ENCODE data around the gene PEAR1. TPM values are rescaled to one million over a fixed set of nuclear protein-coding genes. Genes with fewer than 3 reads are reported as not detected.

Gene PEAR1
- total RNA-seq, 2 donors from 2014 or later, result 7.9 to 12.5 TPM

DNA sequence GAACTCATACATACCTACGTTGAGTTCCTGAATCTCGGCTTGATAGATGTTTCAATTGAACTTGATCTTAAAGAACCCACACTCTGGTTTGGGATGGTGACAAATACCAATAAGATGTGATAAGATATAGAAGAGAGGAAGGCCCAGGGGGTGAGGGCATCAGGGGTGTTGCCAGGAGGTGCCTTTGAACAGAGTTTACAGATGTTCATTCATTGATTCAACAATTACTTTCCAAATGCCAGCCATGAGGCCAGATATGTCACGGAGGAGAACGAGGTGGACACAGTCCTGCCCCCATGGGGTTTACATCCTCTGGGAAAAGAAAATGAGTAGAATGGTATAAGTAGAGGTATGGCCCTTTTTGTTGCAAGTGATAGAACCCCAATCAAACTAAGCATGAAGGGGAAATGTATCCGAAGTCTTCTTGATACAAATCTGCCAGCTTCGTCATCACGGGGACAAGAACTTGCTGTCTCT is 27.6 kb downstream of the PEAR1 start:
- H3K36me3 ChIP-seq, result no peaks in the 10 kb centered on the region
- no peak for TF ChIP-seq CTCF (IDR thresholded peaks at IDR 0.05)
- DNase-seq (ENCODE audit: low spot score), result no peak
- H3K27me3 ChIP-seq, result peaks cover 13 to 29% of the 10 kb centered on the region in 2 donors
- H3K4me3 ChIP-seq, result no peak overlapping the region
- H3K4me1 ChIP-seq, result peaks cover 0 to 26% of the 10 kb centered on the region in 2 donors
- H3K9me3 ChIP-seq, result peaks cover 0 to 6% of the 10 kb centered on the region in 2 donors
- no peak overlapping the region for H3K27ac ChIP-seq

GRCh38 chr1:156922986-156923669 is 29.6 kb downstream of the PEAR1 start:
- peaks cover 20 to 29% of the 10 kb centered on the region in 2 donors for H3K27me3 ChIP-seq
- H3K4me3 ChIP-seq, result no peak overlapping the region
- peaks cover 0 to 35% of the 10 kb centered on the region in 2 donors for H3K4me1 ChIP-seq
- DNase-seq (ENCODE audit: low spot score), result no peak
- H3K9me3 ChIP-seq, result peaks cover 0 to 3% of the 10 kb centered on the region in 2 donors
- H3K27ac ChIP-seq, result no peak overlapping the region
- H3K36me3 ChIP-seq, result no peaks in the 10 kb centered on the region
- no peak for TF ChIP-seq CTCF (IDR thresholded peaks at IDR 0.05)

DNA sequence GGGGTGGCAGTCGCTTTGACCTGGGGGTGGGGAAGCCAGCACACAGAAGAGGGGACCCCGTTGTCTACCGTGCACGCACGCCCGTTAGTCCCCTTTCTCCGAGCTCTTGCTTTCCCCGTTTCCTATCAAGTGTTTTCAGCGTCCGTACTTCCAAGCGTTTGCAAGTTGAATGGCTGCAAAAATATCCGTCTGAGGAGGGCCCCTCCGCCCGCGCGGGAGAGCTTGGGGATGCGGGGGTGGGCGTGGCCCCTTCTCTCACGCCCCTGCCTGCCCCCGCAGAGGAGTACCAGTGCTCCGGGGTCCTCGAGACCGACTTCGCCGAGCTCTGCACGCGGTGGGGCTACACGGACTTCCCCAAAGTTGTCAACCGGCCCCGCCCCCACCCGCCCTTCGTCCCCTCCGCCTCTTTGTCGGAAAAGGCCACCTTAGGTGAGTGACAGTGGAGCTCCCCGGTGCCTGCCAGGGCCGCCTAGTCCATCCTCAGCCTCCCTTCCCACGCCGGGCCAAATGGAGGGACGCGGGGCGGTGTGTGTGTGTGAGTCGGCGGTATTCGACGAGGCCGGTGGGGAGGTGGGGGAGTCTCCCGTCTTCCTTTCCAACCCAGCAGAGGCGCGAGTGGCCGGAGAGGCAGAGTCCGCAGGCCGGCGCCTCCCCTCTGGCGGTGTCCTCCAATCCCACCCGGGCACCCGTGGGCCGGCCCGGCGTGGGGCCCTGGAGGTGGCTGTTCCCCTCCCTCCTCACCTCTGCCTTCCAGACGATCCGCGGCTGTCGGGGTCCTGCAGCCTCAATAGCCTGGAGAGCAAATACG is 30.4 kb downstream of the PEAR1 start:
- Histone ChIP-seq H3K4me1 (peaks cover 0 to 35% of the 10 kb centered on the region in 2 donors), H3K27ac (no peak overlapping the region), H3K27me3 (peaks cover 20 to 29% of the 10 kb centered on the region in 2 donors), H3K36me3 (no peaks in the 10 kb centered on the region), H3K9me3 (no peaks in the 10 kb centered on the region), H3K4me3 (peak overlapping the region in 1 of 2 donors; percentile 28)
- DNase-seq (ENCODE audit: low spot score), result no peak
- no peak for TF ChIP-seq CTCF (IDR thresholded peaks at IDR 0.05)

DNA sequence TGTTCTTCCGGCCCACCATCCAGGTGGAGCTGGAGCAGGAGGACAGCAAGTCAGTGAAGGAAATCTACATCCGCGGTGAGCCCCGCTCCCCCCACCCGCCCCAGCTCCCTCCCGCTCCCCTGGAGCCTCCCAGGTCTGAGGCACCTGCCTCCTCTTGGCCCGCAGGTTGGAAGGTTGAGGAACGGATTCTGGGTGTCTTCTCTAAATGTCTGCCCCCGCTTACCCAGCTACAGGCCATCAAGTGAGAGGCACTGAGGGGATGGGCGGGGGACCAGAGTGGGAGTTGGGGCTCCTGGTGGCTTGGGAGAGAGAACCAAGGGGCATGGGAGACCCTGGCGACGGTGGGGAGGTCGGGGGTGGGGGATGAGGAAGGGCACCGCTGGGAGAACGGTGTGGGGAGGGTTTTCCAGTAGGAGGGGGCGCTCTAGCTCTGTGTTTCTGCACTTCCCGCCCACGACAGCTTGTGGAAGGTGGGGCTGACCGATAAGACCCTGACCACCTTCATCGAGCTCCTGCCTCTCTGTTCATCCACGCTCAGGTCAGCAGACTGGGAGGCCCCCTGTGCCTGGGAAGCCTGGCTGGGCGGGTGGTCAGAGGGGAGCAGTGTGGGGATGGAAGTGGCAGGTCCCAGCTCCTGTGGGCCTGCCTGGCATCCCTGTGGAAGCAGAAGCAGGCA is 31.1 kb downstream of the PEAR1 start:
- Histone ChIP-seq H3K27me3 (peaks cover 20 to 29% of the 10 kb centered on the region in 2 donors), H3K4me1 (peaks cover 0 to 35% of the 10 kb centered on the region in 2 donors), H3K4me3 (no peak overlapping the region), H3K27ac (no peak overlapping the region), H3K36me3 (no peaks in the 10 kb centered on the region), H3K9me3 (no peaks in the 10 kb centered on the region)
- no peak for TF ChIP-seq CTCF (IDR thresholded peaks at IDR 0.05)
- DNase-seq (ENCODE audit: low spot score), result no peak

DNA sequence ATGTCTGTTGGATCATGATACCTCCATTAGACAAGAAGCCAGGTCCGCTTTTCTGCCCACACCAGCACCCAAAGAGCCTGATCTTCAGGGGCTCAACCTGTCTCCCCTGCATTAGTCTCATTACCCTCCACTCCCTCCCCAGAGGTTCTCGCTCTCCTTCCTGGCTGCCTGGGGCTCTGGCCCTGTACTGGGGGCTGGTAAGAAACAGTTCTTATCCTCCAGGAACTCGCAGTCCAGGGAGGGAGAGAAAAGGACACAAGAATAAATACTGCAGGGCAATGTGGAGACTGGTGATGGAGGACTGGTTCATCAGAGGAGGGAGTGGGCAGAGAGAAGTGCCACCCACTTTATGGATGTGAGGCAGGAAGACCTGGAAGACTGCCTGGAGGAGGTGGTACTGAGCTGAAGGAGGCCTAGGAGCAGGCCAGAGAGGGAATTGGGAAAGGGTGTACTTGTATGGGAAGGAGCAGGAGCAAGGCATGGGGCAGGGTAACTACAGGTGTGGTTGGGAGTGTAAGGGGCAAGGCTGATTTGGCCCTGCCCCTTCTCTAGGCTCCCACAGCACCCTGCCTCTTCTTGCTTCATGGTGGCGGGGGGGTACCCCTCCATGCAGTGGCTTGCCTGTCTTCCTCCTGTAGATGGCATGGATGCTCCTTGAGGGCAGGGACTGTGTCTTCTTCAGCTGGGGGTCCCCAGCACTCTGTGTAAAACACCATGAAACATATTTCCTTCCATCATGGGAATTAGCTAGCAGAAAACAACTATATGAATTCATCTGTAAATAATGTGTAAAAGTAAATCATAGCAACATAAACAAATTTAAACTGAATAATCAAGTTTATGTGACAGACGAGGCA is 31.9 kb downstream of the PEAR1 start:
- Histone ChIP-seq H3K9me3 (no peaks in the 10 kb centered on the region), H3K4me3 (no peak overlapping the region), H3K27me3 (peaks cover 20 to 29% of the 10 kb centered on the region in 2 donors), H3K4me1 (peaks cover 0 to 29% of the 10 kb centered on the region in 2 donors), H3K27ac (no peak overlapping the region), H3K36me3 (no peaks in the 10 kb centered on the region)
- no peak for DNase-seq (ENCODE audit: low spot score)
- TF ChIP-seq CTCF (IDR thresholded peaks at IDR 0.05), result no peak
